Measurements from ENCODE around the gene MLC1.

Gene MLC1

GRCh38 chr22:50074551-50075530 is 10.4 kb downstream of the MLC1 start:
- no peak for DNase-seq

- no peak for DNase-seq
Measured at GRCh38 chr22:50074056-50074455, 11.2 kb downstream of the MLC1 start.

- DNase-seq: no peak
Measured at GRCh38 chr22:50072714-50073538, 12.3 kb downstream of the MLC1 start.

- no peak for DNase-seq
Measured at GRCh38 chr22:50072167-50072555, 13.1 kb downstream of the MLC1 start.

- no peak for DNase-seq
Measured at GRCh38 chr22:50071432-50072166, 13.6 kb downstream of the MLC1 start.

GRCh38 chr22:50070366-50070765 is 14.9 kb downstream of the MLC1 start:
- no peak for DNase-seq

- no peak for DNase-seq
Measured at GRCh38 chr22:50068096-50068495, 17.1 kb downstream of the MLC1 start.

GRCh38 chr22:50067244-50067643 is 18.0 kb downstream of the MLC1 start:
- DNase-seq: no peak

GRCh38 chr22:50064453-50064852 is 20.8 kb downstream of the MLC1 start:
- DNase-seq: no peak

GRCh38 chr22:50063589-50064393 is 21.4 kb downstream of the MLC1 start:
- no peak for DNase-seq

- no peak for DNase-seq
Measured at GRCh38 chr22:50062509-50063135, 22.6 kb downstream of the MLC1 start.

- DNase-seq: no peak
Measured at GRCh38 chr22:50061824-50062355, 23.3 kb downstream of the MLC1 start.

- DNase-seq: no peak
Measured at GRCh38 chr22:50061141-50061823, 23.9 kb downstream of the MLC1 start.

GRCh38 chr22:50060441-50061140 is 24.6 kb downstream of the MLC1 start:
- no peak for DNase-seq

- no peak for DNase-seq
Measured at GRCh38 chr22:50059881-50060262, 25.4 kb downstream of the MLC1 start.

- DNase-seq: no peak
Measured at GRCh38 chr22:50058906-50059880, 26.0 kb downstream of the MLC1 start.

- no peak for DNase-seq
Measured at GRCh38 chr22:50058061-50058905, 26.9 kb downstream of the MLC1 start, which contains the start of gene TTLL8. Gene TTLL8 (minus strand): TSS chr22:50058298.
